ENCODE results near the gene GIMAP1. TPM values are rescaled to one million over a fixed set of nuclear protein-coding genes. Genes with fewer than 3 reads are reported as not detected.
"Not testable (repeated sequence)": the region's sequence is repeated elsewhere in the genome, so short reads cannot be mapped to it uniquely, and the experiment has no call there.

Gene GIMAP1
- not detected for polyA plus RNA-seq (2013, experiment 1 of 2)
- polyA plus RNA-seq (2013, experiment 2 of 2): not detected

DNA sequence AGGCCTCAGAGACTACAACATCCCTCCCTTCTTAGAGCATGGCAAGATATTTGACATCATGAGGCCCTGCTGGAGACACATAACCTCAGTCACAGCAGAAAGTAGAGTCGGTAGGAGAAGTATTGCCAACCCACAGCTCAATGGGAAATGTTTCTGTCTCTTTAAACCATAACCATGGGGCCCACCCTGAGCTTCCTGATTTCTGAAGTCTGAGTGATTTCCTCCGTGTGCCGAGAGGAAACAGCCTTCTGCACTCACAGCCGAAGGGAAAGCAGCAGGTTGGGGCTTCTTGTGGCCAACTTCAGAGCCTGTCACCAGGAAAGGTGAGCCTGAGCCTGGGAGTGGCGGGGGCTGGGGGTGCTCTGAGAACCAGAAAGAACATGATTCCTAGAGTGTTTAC is at the start of gene GIMAP1:
Gene GIMAP1, plus strand, starts transcription at position 246 of the 400 bp plus-strand sequence. CDS start 2,435 bp downstream, outside the sequence.
- Histone ChIP-seq H4K91ac (ENCODE audit: low read depth, low read length, poor library complexity) (no peak within 1 kb of the TSS), H3K9ac (ENCODE audit: low read depth, low read length, poor library complexity) (no peak within 1 kb of the TSS), H3K27me3 (ENCODE audit: control insufficient read depth in 3 of 3, insufficient read depth in 3 of 3, low read depth in 1 of 3, low read length in 3 of 3) (peaks cover 0 to 9% (median 0%) of the 10 kb centered on the region in 3 experiments), H4K8ac (ENCODE audit: low read depth, low read length) (no peak within 1 kb of the TSS), H2BK15ac (ENCODE audit: low read length) (no peak within 1 kb of the TSS), H3K79me1 (ENCODE audit: low read depth, low read length) (peaks cover 2% of the 10 kb centered on the region), H2AFZ (ENCODE audit: low read length) (no peak within 1 kb of the TSS), H2AK5ac (ENCODE audit: low read depth, low read length) (no peak within 1 kb of the TSS), H3K23ac (ENCODE audit: low read depth, low read length, poor library complexity) (no peak within 1 kb of the TSS), H3K4ac (ENCODE audit: low read length) (no peak within 1 kb of the TSS), H3K4me1 (ENCODE audit: control insufficient read depth in 2 of 2, insufficient read depth in 1 of 2, low read depth in 1 of 2, low read length in 2 of 2) (no peaks in the 10 kb centered on the region), H2BK12ac (ENCODE audit: low read length) (no peak within 1 kb of the TSS), H3K9me3 (replicated peaks in 1 of 2; ENCODE audit: control insufficient read depth in 2 of 2, insufficient read depth in 1 of 2, low read depth in 1 of 2, low read length in 2 of 2) (no peaks in the 10 kb centered on the region), H3K14ac (ENCODE audit: low read length) (no peak within 1 kb of the TSS), H2BK120ac (ENCODE audit: low read depth, low read length) (no peak within 1 kb of the TSS), H2BK5ac (ENCODE audit: low read length) (no peak within 1 kb of the TSS), H3K4me2 (ENCODE audit: insufficient read depth, low read length, poor library complexity, severe bottlenecking) (no peak within 1 kb of the TSS), H3K4me3 (ENCODE audit: low read length in 2 of 2) (no peak within 1 kb of the TSS), H3K36me3 (replicated peaks in 1 of 2; ENCODE audit: control insufficient read depth in 2 of 2, insufficient read depth in 2 of 2, low read length in 2 of 2) (no peaks in the 10 kb centered on the region), H3K18ac (ENCODE audit: low read length) (no peak within 1 kb of the TSS), H3K27ac (replicated peaks; ENCODE audit: low read length) (no peak within 1 kb of the TSS)
- no peak for DNase-seq (ENCODE audit: low spot score)
- no CpG with 5 or more reads among the region's 5 CpGs for WGBS, 2 donors (ENCODE audit: extremely low coverage in 2 of 2, insufficient read length in 2 of 2, insufficient replicate concordance in 1 of 2)

DNA sequence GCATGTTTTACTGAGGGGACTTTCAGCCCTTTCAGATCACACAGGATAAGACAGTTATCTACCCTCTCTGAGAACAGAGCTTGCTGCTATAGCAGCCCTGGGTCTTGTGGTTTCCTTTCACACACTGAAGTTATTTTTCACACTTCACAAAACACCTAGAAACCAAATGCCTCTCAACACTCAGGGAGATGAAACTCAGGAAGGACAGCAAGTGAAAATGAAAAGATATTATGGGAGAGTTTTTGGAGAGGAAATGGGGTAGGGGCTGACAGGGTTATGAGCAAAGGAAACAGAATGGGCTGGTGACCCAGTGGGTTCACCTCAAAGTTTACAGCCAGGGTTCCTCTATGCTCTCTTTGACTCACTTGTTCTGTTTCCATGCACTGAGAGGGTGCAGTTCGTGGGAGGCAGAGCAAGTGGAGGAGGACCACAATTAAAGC is 47.9 kb upstream of the GIMAP1 start:
- Histone ChIP-seq H3K9me3 (replicated peaks in 1 of 2; ENCODE audit: control insufficient read depth in 2 of 2, insufficient read depth in 1 of 2, low read depth in 1 of 2, low read length in 2 of 2) (no peaks in the 10 kb centered on the region), H3K4ac (ENCODE audit: low read length) (no peak overlapping the region), H3K27ac (replicated peaks; ENCODE audit: low read length) (no peak overlapping the region), H3K18ac (ENCODE audit: low read length) (no peak overlapping the region), H2AFZ (ENCODE audit: low read length) (no peak overlapping the region), H4K8ac (ENCODE audit: low read depth, low read length) (no peak overlapping the region), H4K91ac (ENCODE audit: low read depth, low read length, poor library complexity) (no peak overlapping the region), H3K4me3 (ENCODE audit: low read length in 2 of 2) (no peak overlapping the region), H2BK120ac (ENCODE audit: low read depth, low read length) (no peak overlapping the region), H3K27me3 (ENCODE audit: control insufficient read depth in 3 of 3, insufficient read depth in 3 of 3, low read depth in 1 of 3, low read length in 3 of 3) (no peaks in the 10 kb centered on the region), H2BK5ac (ENCODE audit: low read length) (no peak overlapping the region), H3K4me1 (ENCODE audit: control insufficient read depth in 2 of 2, insufficient read depth in 1 of 2, low read depth in 1 of 2, low read length in 2 of 2) (no peaks in the 10 kb centered on the region), H3K23ac (ENCODE audit: low read depth, low read length, poor library complexity) (no peak overlapping the region), H3K4me2 (ENCODE audit: insufficient read depth, low read length, poor library complexity, severe bottlenecking) (no peak overlapping the region), H2BK12ac (ENCODE audit: low read length) (no peak overlapping the region), H3K79me1 (ENCODE audit: low read depth, low read length) (no peaks in the 10 kb centered on the region), H3K36me3 (replicated peaks in 1 of 2; ENCODE audit: control insufficient read depth in 2 of 2, insufficient read depth in 2 of 2, low read length in 2 of 2) (no peaks in the 10 kb centered on the region), H2AK5ac (ENCODE audit: low read depth, low read length) (no peak overlapping the region), H3K9ac (ENCODE audit: low read depth, low read length, poor library complexity) (no peak overlapping the region), H2BK15ac (ENCODE audit: low read length) (no peak overlapping the region), H3K14ac (ENCODE audit: low read length) (no peak overlapping the region)
- DNase-seq (ENCODE audit: low spot score): no peak
- WGBS, 2 donors (ENCODE audit: extremely low coverage in 2 of 2, insufficient read length in 2 of 2, insufficient replicate concordance in 1 of 2): no CpG with 5 or more reads among the region's 1 CpG

- H3K4me3 ChIP-seq (ENCODE audit: low read length in 2 of 2): no peak overlapping the region
- H3K9me3 ChIP-seq (replicated peaks in 1 of 2; ENCODE audit: control insufficient read depth in 2 of 2, insufficient read depth in 1 of 2, low read depth in 1 of 2, low read length in 2 of 2): no peaks in the 10 kb centered on the region
- H4K91ac ChIP-seq (ENCODE audit: low read depth, low read length, poor library complexity): no peak overlapping the region
- H3K79me1 ChIP-seq (ENCODE audit: low read depth, low read length): no peaks in the 10 kb centered on the region
- H3K18ac ChIP-seq (ENCODE audit: low read length): no peak overlapping the region
- no peak overlapping the region for H3K27ac ChIP-seq (replicated peaks; ENCODE audit: low read length)
- no peaks in the 10 kb centered on the region for H3K36me3 ChIP-seq (replicated peaks in 1 of 2; ENCODE audit: control insufficient read depth in 2 of 2, insufficient read depth in 2 of 2, low read length in 2 of 2)
- no peak overlapping the region for H2BK15ac ChIP-seq (ENCODE audit: low read length)
- H3K14ac ChIP-seq (ENCODE audit: low read length): no peak overlapping the region
- H2BK12ac ChIP-seq (ENCODE audit: low read length): no peak overlapping the region
- H2AFZ ChIP-seq (ENCODE audit: low read length): no peak overlapping the region
- no peak overlapping the region for H3K23ac ChIP-seq (ENCODE audit: low read depth, low read length, poor library complexity)
- H3K9ac ChIP-seq (ENCODE audit: low read depth, low read length, poor library complexity): no peak overlapping the region
- H2AK5ac ChIP-seq (ENCODE audit: low read depth, low read length): no peak overlapping the region
- H3K4me1 ChIP-seq (ENCODE audit: control insufficient read depth in 2 of 2, insufficient read depth in 1 of 2, low read depth in 1 of 2, low read length in 2 of 2): no peaks in the 10 kb centered on the region
- H2BK120ac ChIP-seq (ENCODE audit: low read depth, low read length): no peak overlapping the region
- H3K4me2 ChIP-seq (ENCODE audit: insufficient read depth, low read length, poor library complexity, severe bottlenecking): no peak overlapping the region
- H2BK5ac ChIP-seq (ENCODE audit: low read length): no peak overlapping the region
- no peak overlapping the region for H3K4ac ChIP-seq (ENCODE audit: low read length)
- no peak for DNase-seq (ENCODE audit: low spot score)
- H4K8ac ChIP-seq (ENCODE audit: low read depth, low read length): no peak overlapping the region
- H3K27me3 ChIP-seq (ENCODE audit: control insufficient read depth in 3 of 3, insufficient read depth in 3 of 3, low read depth in 1 of 3, low read length in 3 of 3): no peaks in the 10 kb centered on the region
These were observed 47.4 kb upstream of the GIMAP1 start for GRCh38 chr7:150668977-150669376.

GRCh38 chr7:150671798-150672585 is 44.4 kb upstream of the GIMAP1 start:
- DNase-seq (ENCODE audit: low spot score); H3K36me3 ChIP-seq (replicated peaks in 1 of 2; ENCODE audit: control insufficient read depth in 2 of 2, insufficient read depth in 2 of 2, low read length in 2 of 2); H2AK5ac ChIP-seq (ENCODE audit: low read depth, low read length); H2BK12ac ChIP-seq (ENCODE audit: low read length); H2BK120ac ChIP-seq (ENCODE audit: low read depth, low read length); H3K4ac ChIP-seq (ENCODE audit: low read length); H3K79me1 ChIP-seq (ENCODE audit: low read depth, low read length); H3K27me3 ChIP-seq (ENCODE audit: control insufficient read depth in 3 of 3, insufficient read depth in 3 of 3, low read depth in 1 of 3, low read length in 3 of 3); H3K4me3 ChIP-seq (ENCODE audit: low read length in 2 of 2); H2BK5ac ChIP-seq (ENCODE audit: low read length); H2BK15ac ChIP-seq (ENCODE audit: low read length); H4K91ac ChIP-seq (ENCODE audit: low read depth, low read length, poor library complexity); H3K27ac ChIP-seq (replicated peaks; ENCODE audit: low read length); H3K9ac ChIP-seq (ENCODE audit: low read depth, low read length, poor library complexity); H2AFZ ChIP-seq (ENCODE audit: low read length); H3K14ac ChIP-seq (ENCODE audit: low read length); H3K18ac ChIP-seq (ENCODE audit: low read length); H3K4me1 ChIP-seq (ENCODE audit: control insufficient read depth in 2 of 2, insufficient read depth in 1 of 2, low read depth in 1 of 2, low read length in 2 of 2); H4K8ac ChIP-seq (ENCODE audit: low read depth, low read length); H3K4me2 ChIP-seq (ENCODE audit: insufficient read depth, low read length, poor library complexity, severe bottlenecking); H3K23ac ChIP-seq (ENCODE audit: low read depth, low read length, poor library complexity); H3K9me3 ChIP-seq (replicated peaks in 1 of 2; ENCODE audit: control insufficient read depth in 2 of 2, insufficient read depth in 1 of 2, low read depth in 1 of 2, low read length in 2 of 2): not testable (repeated sequence)
- no CpG with 5 or more reads among the region's 7 CpGs for WGBS, 2 donors (ENCODE audit: extremely low coverage in 2 of 2, insufficient read length in 2 of 2, insufficient replicate concordance in 1 of 2)

All from neuronal stem cell (in vitro differentiated cells).